Activated CD4-positive, CD25-positive, alpha-beta regulatory T cell treated with anti-CD3 and anti-CD28 coated beads, Interleukin-2, amount 50 U/mL, for 16 hours (primary cell): Measurements from ENCODE around the gene TUBGCP6.

Experiments
- DNase-seq: peaks from one replicate; pipeline ENCODE4 v3.0.0-alpha.2; 2020; ENCODE audit warnings: low read depth, low spot score

TUBGCP6 gene, protein sequence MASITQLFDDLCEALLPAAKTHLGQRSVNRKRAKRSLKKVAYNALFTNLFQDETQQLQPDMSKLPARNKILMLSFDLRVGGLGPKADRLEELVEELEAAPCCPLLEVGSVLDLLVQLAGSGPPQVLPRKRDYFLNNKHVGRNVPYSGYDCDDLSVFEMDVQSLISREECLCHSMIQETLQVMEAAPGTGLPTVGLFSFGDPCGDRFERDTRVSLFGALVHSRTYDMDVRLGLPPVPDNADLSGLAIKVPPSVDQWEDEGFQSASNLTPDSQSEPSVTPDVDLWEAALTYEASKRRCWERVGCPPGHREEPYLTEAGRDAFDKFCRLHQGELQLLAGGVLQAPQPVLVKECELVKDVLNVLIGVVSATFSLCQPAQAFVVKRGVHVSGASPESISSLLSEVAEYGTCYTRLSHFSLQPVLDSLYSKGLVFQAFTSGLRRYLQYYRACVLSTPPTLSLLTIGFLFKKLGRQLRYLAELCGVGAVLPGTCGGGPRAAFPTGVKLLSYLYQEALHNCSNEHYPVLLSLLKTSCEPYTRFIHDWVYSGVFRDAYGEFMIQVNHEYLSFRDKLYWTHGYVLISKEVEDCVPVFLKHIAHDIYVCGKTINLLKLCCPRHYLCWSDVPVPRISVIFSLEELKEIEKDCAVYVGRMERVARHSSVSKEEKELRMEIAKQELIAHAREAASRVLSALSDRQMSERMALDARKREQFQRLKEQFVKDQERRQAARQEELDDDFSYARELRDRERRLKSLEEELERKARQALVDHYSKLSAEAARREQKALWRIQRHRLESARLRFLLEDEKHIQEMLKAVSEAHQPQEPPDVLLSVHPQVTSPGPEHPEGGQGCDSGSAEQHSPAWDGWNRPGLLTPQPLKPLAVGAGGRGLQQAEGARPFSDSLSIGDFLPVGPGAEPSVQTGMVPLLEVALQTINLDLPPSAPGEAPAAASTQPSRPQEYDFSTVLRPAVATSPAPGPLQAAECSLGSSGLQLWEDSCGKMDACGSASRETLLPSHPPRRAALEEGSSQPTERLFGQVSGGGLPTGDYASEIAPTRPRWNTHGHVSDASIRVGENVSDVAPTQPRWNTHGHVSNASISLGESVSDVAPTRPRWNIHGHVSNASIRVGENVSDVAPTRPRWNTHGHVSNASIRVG (N-terminal part only)

GRCh38 chr22:50244420-50245213 is at the start of gene TUBGCP6:
Gene TUBGCP6 (minus strand): TSS chr22:50245023. CDS start chr22:50244459, 564 bp downstream.
- peak; percentile 87 for DNase-seq

GRCh38 chr22:50294319-50294656 is 49.5 kb upstream of the TUBGCP6 start:
- DNase-seq = no peak

DNA sequence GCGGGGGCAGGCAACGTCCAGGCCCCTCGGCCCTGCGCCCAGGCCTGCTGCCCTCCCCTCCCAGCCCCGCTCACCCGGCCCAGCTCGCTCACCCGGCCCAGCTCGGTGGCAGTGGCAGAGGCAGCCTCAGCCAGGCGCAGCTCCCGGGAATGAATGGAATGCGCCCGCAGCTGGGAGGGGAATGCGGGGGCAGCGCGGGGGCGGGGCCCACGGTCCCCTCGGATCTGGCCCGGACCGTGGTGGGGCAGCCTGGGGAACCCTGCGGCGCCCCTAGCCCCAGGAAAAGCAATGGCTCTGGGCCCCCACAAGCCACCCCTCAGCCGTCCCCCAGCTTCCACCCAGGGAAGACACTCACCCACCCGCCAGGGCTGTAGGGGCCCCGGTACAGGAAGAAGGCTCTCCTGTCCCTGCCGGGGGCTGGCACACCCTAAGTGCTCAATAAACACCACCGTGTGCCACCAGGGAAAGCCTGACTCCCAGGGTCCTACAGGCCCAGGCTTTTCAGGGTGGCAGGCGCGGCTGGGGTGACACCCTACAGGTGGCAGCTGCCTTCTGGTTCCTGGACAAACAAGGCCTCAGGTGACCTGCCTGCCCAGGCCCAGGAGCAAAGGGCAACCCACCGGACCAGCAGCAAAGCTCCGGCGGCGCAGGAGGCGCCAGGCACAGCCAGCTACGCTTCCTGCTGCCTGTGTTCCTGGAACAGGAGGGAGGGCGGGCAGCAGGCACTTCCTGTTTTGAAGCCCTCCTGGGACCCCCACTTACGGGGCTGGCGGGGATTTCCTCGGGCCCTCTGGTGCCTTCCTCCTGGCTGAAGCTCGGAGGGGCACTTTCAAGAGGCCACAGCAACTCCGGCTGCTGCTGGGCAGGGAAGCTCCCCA is 48.9 kb upstream of the TUBGCP6 start:
- no peak for DNase-seq

GRCh38 chr22:50292643-50293440 is 48.0 kb upstream of the TUBGCP6 start:
- DNase-seq = no peak

- no peak for DNase-seq
Observed at GRCh38 chr22:50289942-50290630, 45.3 kb upstream of the TUBGCP6 start.

GRCh38 chr22:50289151-50289941 is 44.5 kb upstream of the TUBGCP6 start:
- no peak for DNase-seq

DNA sequence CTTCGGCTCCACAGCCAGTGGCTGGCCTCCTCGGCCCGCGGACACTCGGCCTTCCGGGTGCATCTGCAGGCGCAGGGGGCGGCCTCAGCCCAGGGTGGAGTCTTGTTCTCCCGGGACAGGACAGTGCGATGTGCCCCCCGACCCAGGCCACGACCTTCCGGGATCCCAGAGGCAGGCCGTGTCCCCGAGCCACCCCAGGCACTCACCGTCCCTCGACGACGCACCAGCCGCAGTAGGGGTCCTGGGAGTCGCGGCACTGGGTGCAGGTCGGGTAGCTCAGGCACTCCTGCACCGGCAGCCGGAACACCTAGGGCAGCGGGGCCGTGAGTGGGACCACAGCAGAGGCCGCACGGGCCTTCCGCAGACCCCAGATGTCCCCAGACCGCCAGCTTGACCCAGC is 42.9 kb upstream of the TUBGCP6 start:
- DNase-seq = no peak

GRCh38 chr22:50286701-50287318 is 42.0 kb upstream of the TUBGCP6 start:
- DNase-seq = no peak

- no peak for DNase-seq
Observed at GRCh38 chr22:50286275-50286674, 41.5 kb upstream of the TUBGCP6 start.

- DNase-seq = no peak
Observed at GRCh38 chr22:50285568-50286229, 40.9 kb upstream of the TUBGCP6 start.

DNA sequence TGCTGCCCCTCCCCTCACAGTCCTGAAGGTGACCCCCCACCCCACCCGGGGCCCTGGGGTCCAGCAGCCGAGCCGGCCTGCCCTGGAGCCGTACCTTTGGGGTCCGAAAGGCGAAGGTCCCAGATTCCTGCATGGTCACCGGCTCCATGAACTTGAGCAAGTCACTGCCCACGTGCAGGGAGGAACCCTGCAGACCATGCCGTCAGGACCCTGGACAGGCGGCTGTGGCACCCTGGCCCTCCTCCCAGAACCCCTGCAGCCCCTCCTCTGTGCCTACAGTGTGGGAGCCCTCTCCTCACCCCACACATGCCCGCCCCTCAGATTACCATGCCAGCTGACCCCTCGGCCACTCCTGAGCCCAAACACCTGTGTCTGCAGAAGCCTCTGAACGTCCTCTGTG is 39.7 kb upstream of the TUBGCP6 start:
- DNase-seq = no peak

- DNase-seq = no peak
Observed at GRCh38 chr22:50283821-50284220, 39.0 kb upstream of the TUBGCP6 start.

DNA sequence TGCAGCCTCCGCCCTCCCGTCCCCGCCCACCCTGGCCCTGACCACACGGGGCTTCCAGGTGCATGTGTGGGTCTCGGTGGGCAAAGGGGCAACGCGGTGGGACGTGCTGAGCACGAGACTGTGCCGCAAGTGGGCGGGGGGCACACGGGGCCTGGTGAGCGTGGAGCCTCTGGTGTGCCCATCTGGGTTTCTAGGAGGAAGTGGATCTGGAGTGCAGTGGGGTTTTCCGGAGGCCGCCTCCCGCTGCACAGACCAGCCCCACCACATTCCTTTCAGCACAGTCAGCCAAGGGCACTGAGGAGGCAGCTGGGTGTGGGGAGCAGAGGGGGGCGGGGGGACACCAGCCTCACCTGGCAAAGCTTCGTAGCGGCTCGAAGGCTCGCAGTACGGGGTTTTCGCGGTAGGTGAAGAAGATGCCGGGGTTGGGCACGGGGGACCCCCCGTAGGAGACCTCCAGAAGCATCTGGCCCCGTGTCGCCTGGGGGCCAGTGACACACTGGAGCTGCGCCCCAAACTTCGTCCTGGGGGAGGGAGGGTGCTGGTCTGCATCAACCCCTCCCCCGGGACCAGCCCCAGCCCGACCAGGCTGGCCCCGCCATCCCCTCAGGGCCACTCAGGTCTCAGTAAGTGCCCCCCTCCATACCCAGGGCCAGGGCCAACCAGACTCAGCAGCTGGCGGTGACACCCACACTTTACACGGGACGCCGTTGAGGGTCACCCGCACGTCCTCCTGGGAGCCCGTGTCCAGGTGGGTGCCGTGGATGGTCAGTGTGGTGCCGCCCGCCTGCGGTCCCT is 37.7 kb upstream of the TUBGCP6 start:
- no peak for DNase-seq

DNA sequence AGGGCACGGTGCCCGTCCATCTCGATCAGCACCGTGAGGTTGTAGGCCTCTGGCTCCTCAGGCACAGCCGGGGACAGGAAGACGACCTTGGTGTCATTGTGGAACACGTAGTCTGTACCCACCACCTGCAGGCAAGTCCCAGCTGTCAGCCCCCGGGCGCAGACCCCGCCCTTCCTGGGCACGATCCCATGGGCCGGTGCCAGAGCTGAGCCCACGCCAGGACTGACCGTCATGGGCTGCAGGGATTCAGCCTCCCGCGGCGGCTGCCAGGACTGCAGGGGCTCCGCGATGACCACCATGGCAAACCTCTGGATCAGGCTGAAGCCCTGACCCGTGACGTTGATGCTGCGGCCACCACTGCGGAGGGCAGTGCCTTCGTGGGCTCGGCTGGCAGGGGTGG is 37.1 kb upstream of the TUBGCP6 start:
- DNase-seq = no peak

- DNase-seq = no peak
Observed at GRCh38 chr22:50281384-50281760, 36.5 kb upstream of the TUBGCP6 start.

GRCh38 chr22:50280708-50281383 is 36.0 kb upstream of the TUBGCP6 start:
- DNase-seq = no peak
